Natural killer cell (primary cell): ENCODE measurements around the gene MPZL1. TPM values are rescaled to one million over a fixed set of nuclear protein-coding genes. Genes with fewer than 3 reads are reported as not detected.
A peak's percentile ranks its signal among the peaks of the same experiment; 100 is the strongest.

Experiments used
- ATAC-seq, 3 donors: fragments of 150-1000 bp in 2 of 3; fragments of 200-7000 bp in 1 of 3; cut with Tn5 transposase; 1 replicate in 1 of 3; 2 replicates in 2 of 3; pipeline ENCODE4 v1.10.0; 2021; ENCODE audit warnings: mild to moderate bottlenecking in 2 of 3, moderate library complexity in 2 of 3
- DNase-seq, 2 donors: peaks; one replicate each; pipeline versions ENCODE4 v3.0.0 to v3.0.0-alpha.2; 2013 to 2021; ENCODE audit warnings: mixed read lengths in 1 of 2
- H3K27ac ChIP-seq: one replicate; pipeline ENCODE4 v1.5.1; 2013; ENCODE audit warnings: mild to moderate bottlenecking, low read length
- H3K27me3 ChIP-seq: one replicate; pipeline ENCODE4 v1.6.1; 2013; ENCODE audit warnings: low read length; ENCODE audit not compliant: control insufficient read depth, insufficient read depth
- H3K36me3 ChIP-seq: one replicate; pipeline ENCODE4 v1.6.1; 2013; ENCODE audit warnings: low read length; ENCODE audit not compliant: control insufficient read depth, insufficient read depth
- H3K4me1 ChIP-seq: one replicate; pipeline ENCODE4 v1.6.1; 2013; ENCODE audit warnings: low read length; ENCODE audit not compliant: control insufficient read depth, insufficient read depth
- H3K4me3 ChIP-seq: one replicate; pipeline ENCODE4 v1.5.1; 2013; ENCODE audit warnings: low read length
- H3K9me3 ChIP-seq: one replicate; pipeline ENCODE4 v1.6.1; 2013; ENCODE audit warnings: low read length; ENCODE audit not compliant: control insufficient read depth, insufficient read depth
- H3K27ac Mint-ChIP-seq, 2 donors: one replicate each; pipeline ENCODE4 v1.8.0; 2022; ENCODE audit warnings: mild to moderate bottlenecking in 2 of 2, mixed read lengths in 2 of 2, moderate library complexity in 1 of 2
- H3K27me3 Mint-ChIP-seq, 2 donors: one replicate each; pipeline ENCODE4 v1.8.0; 2022; ENCODE audit warnings: low read depth in 2 of 2, mixed read lengths in 2 of 2
- H3K36me3 Mint-ChIP-seq: one replicate; pipeline ENCODE4 v1.8.0; 2022; ENCODE audit warnings: mixed read lengths
- H3K4me1 Mint-ChIP-seq, 2 donors: one replicate each; pipeline ENCODE4 v1.8.0; 2022; ENCODE audit warnings: mixed read lengths in 2 of 2
- H3K4me3 Mint-ChIP-seq: one replicate; pipeline ENCODE4 v1.8.0; 2022; ENCODE audit warnings: mild to moderate bottlenecking, moderate library complexity, mixed read lengths
- H3K9me3 Mint-ChIP-seq, 2 donors: one replicate each; pipeline ENCODE4 v1.8.0; 2022; ENCODE audit warnings: mixed read lengths in 2 of 2
- CTCF ChIP-seq: fragments of 200-600 bp; IDR thresholded peaks from one replicate; pipeline ENCODE4 v1.8.0; 2022; ENCODE audit warnings: antibody characterized with exemption
- WGBS: methylation state at CpG from one replicate; pipeline ENCODE4 v1.1.7; 2013; ENCODE audit warnings: missing lambda C conversion rate; ENCODE audit not compliant: insufficient coverage; 5-methylcytosine and 5-hydroxymethylcytosine counted together
- intact Hi-C: fragments of 100-400 bp; cut with micrococcal nuclease; formaldehyde crosslinking; loops from one replicate; pipeline ENCODE4 v1.14.2; 2022
- total RNA-seq, 4 donors: library from RNA; stranded (reverse); fragments of 120-200 nt in 1 of 4; gene quantifications; one replicate each; pipeline versions ENCODE4 v1.2.3 to v1.2.4, GENCODE V29; 2013 to 2022

The MPZL1 gene
- total RNA-seq, 3 donors from 2014 or later (not counting 1 experiment from before 2014, with no cell fraction given), result 3.4 to 4.6 (median 4.0) TPM

GRCh38 chr1:167701510-167701909 lies 20.3 kb upstream of the MPZL1 start:
- no peaks in the 10 kb centered on the region for H3K9me3 ChIP-seq
- H3K27me3 ChIP-seq, result no peaks in the 10 kb centered on the region
- no peaks in the 10 kb centered on the region for H3K4me1 ChIP-seq
- ATAC-seq (no peak), DNase-seq (no peak)
- peaks cover 89% of the 10 kb centered on the region for H3K36me3 ChIP-seq
- no peak for TF ChIP-seq CTCF
- Mint-ChIP-seq H3K27ac (peak overlapping the region; percentile 7 to 41), H3K4me1 (peaks cover 32 to 41% of the 10 kb centered on the region in 2 donors), H3K36me3 (peaks cover 34% of the 10 kb centered on the region), H3K9me3 (no peaks in the 10 kb centered on the region), H3K4me3 (no peak overlapping the region), H3K27me3 (no peaks in the 10 kb centered on the region)
- H3K27ac ChIP-seq, result no peak overlapping the region
- WGBS, result 94% methylated on average over 1 of the region's 1 CpG
- H3K4me3 ChIP-seq, result no peak overlapping the region
- intact Hi-C loops, result no loop called here

- peaks cover 26% of the 10 kb centered on the region for H3K36me3 Mint-ChIP-seq
- WGBS, result 96% methylated on average over 1 of the region's 1 CpG
- no peak for TF ChIP-seq CTCF
- ATAC-seq (no peak), DNase-seq (no peak)
- H3K4me1 Mint-ChIP-seq, result peaks cover 30 to 34% of the 10 kb centered on the region in 2 donors
- no peak overlapping the region for H3K4me3 ChIP-seq
- intact Hi-C loops, result no loop called here
- no peak overlapping the region for H3K27ac ChIP-seq
- no peaks in the 10 kb centered on the region for H3K9me3 ChIP-seq
- H3K4me3 Mint-ChIP-seq, result no peak overlapping the region
- no peaks in the 10 kb centered on the region for H3K27me3 ChIP-seq
- H3K9me3 Mint-ChIP-seq, result no peaks in the 10 kb centered on the region
- peaks cover 69% of the 10 kb centered on the region for H3K36me3 ChIP-seq
- peak overlapping the region; percentile 45 to 61 for H3K27ac Mint-ChIP-seq
- H3K27me3 Mint-ChIP-seq, result no peaks in the 10 kb centered on the region
- no peaks in the 10 kb centered on the region for H3K4me1 ChIP-seq
These were observed 18.2 kb upstream of the MPZL1 start for GRCh38 chr1:167703557-167703956.

GRCh38 chr1:167704715-167705114 lies 17.1 kb upstream of the MPZL1 start:
- Mint-ChIP-seq H3K4me1 (peaks cover 30 to 32% of the 10 kb centered on the region in 2 donors), H3K27me3 (no peaks in the 10 kb centered on the region), H3K27ac (peak overlapping the region; percentile 45 to 61), H3K4me3 (no peak overlapping the region), H3K36me3 (peaks cover 17% of the 10 kb centered on the region), H3K9me3 (no peaks in the 10 kb centered on the region)
- intact Hi-C loops, result no loop called here
- TF ChIP-seq CTCF, result no peak
- H3K9me3 ChIP-seq, result no peaks in the 10 kb centered on the region
- no peaks in the 10 kb centered on the region for H3K27me3 ChIP-seq
- H3K4me1 ChIP-seq, result peaks cover 5% of the 10 kb centered on the region
- H3K4me3 ChIP-seq, result no peak overlapping the region
- WGBS, result 92% methylated on average over 2 of the region's 2 CpGs
- no peak for DNase-seq
- no peak overlapping the region for H3K27ac ChIP-seq
- peaks cover 60% of the 10 kb centered on the region for H3K36me3 ChIP-seq
- no peak for ATAC-seq

- Histone ChIP-seq H3K9me3 (no peaks in the 10 kb centered on the region), H3K36me3 (peaks cover 55% of the 10 kb centered on the region), H3K4me3 (no peak overlapping the region), H3K4me1 (peaks cover 5% of the 10 kb centered on the region), H3K27me3 (no peaks in the 10 kb centered on the region), H3K27ac (no peak overlapping the region)
- H3K4me3 Mint-ChIP-seq, result no peak overlapping the region
- no peak for DNase-seq
- intact Hi-C loops, result no loop called here
- WGBS, result 83% methylated on average over 6 of the region's 6 CpGs
- H3K36me3 Mint-ChIP-seq, result peaks cover 13% of the 10 kb centered on the region
- no peaks in the 10 kb centered on the region for H3K9me3 Mint-ChIP-seq
- peak overlapping the region; percentile 63 to 78 for H3K27ac Mint-ChIP-seq
- H3K27me3 Mint-ChIP-seq, result no peaks in the 10 kb centered on the region
- no peak for ATAC-seq
- no peak for TF ChIP-seq CTCF
- H3K4me1 Mint-ChIP-seq, result peaks cover 25 to 28% of the 10 kb centered on the region in 2 donors
These were observed 16.5 kb upstream of the MPZL1 start for GRCh38 chr1:167705250-167705649.
